ENCODE results near the gene GDNF. TPM values are rescaled to one million over a fixed set of nuclear protein-coding genes. Genes with fewer than 3 reads are reported as not detected.

The GDNF gene
- total and polyA plus RNA-seq, 2 experiments from 2014 or later, result 0.13 to 0.17 TPM

- TF ChIP-seq, protein P1, sequence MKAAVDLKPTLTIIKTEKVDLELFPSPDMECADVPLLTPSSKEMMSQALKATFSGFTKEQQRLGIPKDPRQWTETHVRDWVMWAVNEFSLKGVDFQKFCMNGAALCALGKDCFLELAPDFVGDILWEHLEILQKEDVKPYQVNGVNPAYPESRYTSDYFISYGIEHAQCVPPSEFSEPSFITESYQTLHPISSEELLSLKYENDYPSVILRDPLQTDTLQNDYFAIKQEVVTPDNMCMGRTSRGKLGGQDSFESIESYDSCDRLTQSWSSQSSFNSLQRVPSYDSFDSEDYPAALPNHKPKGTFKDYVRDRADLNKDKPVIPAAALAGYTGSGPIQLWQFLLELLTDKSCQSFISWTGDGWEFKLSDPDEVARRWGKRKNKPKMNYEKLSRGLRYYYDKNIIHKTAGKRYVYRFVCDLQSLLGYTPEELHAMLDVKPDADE (IDR thresholded peaks at IDR 0.05), result no peak
Measured at GRCh38 chr5:37831821-37832534, 7.9 kb downstream of the GDNF start (continued).

- H3K9me3 Mint-ChIP-seq, result no peaks in the 10 kb centered on the region
- TF ChIP-seq, protein P1 (IDR thresholded peaks at IDR 0.05), result no peak
- TF ChIP-seq JUNB (IDR thresholded peaks at IDR 0.05; ENCODE audit: unreplicated experiment) (no peak), EZH2phosphoT487 (IDR thresholded peaks at IDR 0.05; ENCODE audit: unreplicated experiment) (no peak), REST (IDR thresholded peaks at IDR 0.05; ENCODE audit: unreplicated experiment) (no peak), ZNF331 (CRISPR knock-in tag; IDR thresholded peaks at IDR 0.05; ENCODE audit: low read depth) (no peak), ZNF114 (CRISPR knock-in tag; IDR thresholded peaks at IDR 0.05) (no peak), POLR2AphosphoS5 (IDR thresholded peaks at IDR 0.05; ENCODE audit: low read depth) (no peak), STAT1 (IDR thresholded peaks at IDR 0.05; ENCODE audit: unreplicated experiment) (no peak), NANOG (IDR thresholded peaks at IDR 0.05; ENCODE audit: borderline replicate concordance) (no peak), CREB1 (CRISPR knock-in tag; IDR thresholded peaks at IDR 0.05; ENCODE audit: low read depth) (no peak), EZH2 (IDR thresholded peaks at IDR 0.05; ENCODE audit: low read depth, unreplicated experiment) (no peak)
- TF ChIP-seq, protein P2, sequence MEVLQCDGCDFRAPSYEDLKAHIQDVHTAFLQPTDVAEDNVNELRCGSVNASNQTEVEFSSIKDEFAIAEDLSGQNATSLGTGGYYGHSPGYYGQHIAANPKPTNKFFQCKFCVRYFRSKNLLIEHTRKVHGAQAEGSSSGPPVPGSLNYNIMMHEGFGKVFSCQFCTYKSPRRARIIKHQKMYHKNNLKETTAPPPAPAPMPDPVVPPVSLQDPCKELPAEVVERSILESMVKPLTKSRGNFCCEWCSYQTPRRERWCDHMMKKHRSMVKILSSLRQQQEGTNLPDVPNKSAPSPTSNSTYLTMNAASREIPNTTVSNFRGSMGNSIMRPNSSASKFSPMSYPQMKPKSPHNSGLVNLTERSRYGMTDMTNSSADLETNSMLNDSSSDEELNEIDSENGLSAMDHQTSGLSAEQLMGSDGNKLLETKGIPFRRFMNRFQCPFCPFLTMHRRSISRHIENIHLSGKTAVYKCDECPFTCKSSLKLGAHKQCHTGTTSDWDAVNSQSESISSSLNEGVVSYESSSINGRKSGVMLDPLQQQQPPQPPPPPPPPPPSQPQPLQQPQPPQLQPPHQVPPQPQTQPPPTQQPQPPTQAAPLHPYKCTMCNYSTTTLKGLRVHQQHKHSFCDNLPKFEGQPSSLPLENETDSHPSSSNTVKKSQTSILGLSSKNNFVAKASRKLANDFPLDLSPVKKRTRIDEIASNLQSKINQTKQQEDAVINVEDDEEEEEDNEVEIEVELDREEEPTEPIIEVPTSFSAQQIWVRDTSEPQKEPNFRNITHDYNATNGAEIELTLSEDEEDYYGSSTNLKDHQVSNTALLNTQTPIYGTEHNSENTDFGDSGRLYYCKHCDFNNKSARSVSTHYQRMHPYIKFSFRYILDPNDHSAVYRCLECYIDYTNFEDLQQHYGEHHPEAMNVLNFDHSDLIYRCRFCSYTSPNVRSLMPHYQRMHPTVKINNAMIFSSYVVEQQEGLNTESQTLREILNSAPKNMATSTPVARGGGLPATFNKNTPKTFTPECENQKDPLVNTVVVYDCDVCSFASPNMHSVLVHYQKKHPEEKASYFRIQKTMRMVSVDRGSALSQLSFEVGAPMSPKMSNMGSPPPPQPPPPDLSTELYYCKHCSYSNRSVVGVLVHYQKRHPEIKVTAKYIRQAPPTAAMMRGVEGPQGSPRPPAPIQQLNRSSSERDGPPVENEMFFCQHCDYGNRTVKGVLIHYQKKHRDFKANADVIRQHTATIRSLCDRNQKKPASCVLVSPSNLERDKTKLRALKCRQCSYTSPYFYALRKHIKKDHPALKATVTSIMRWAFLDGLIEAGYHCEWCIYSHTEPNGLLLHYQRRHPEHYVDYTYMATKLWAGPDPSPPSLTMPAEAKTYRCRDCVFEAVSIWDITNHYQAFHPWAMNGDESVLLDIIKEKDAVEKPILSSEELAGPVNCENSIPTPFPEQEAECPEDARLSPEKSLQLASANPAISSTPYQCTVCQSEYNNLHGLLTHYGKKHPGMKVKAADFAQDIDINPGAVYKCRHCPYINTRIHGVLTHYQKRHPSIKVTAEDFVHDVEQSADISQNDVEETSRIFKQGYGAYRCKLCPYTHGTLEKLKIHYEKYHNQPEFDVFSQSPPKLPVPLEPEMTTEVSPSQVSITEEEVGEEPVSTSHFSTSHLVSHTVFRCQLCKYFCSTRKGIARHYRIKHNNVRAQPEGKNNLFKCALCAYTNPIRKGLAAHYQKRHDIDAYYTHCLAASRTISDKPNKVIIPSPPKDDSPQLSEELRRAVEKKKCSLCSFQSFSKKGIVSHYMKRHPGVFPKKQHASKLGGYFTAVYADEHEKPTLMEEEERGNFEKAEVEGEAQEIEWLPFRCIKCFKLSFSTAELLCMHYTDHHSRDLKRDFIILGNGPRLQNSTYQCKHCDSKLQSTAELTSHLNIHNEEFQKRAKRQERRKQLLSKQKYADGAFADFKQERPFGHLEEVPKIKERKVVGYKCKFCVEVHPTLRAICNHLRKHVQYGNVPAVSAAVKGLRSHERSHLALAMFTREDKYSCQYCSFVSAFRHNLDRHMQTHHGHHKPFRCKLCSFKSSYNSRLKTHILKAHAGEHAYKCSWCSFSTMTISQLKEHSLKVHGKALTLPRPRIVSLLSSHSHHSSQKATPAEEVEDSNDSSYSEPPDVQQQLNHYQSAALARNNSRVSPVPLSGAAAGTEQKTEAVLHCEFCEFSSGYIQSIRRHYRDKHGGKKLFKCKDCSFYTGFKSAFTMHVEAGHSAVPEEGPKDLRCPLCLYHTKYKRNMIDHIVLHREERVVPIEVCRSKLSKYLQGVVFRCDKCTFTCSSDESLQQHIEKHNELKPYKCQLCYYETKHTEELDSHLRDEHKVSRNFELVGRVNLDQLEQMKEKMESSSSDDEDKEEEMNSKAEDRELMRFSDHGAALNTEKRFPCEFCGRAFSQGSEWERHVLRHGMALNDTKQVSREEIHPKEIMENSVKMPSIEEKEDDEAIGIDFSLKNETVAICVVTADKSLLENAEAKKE (CRISPR knock-in tag; IDR thresholded peaks at IDR 0.05), result no peak
Measured at GRCh38 chr5:37830348-37830747, 9.5 kb downstream of the GDNF start.

More at GRCh38 chr5:37830348-37830747, 9.5 kb downstream of the GDNF start:
- H3K27me3 ChIP-seq (ENCODE audit: insufficient read depth), result peaks cover 43% of the 10 kb centered on the region
- ATAC-seq (no peak), DNase-seq (ENCODE audit: low spot score) (no peak)
- H3K79me2 ChIP-seq (replicated peaks; ENCODE audit: insufficient read depth), result no peaks in the 10 kb centered on the region
- H3F3A ChIP-seq (replicated peaks; ENCODE audit: low read depth), result no peaks in the 10 kb centered on the region
- 0 out of 2 replicates have a peak, but pooled peaks cover 7% of the 10 kb centered on the region for H4K20me1 ChIP-seq (replicated peaks; ENCODE audit: insufficient read depth)
- H2AFZ ChIP-seq, result no peak overlapping the region
- no peak overlapping the region for H3K27ac ChIP-seq (ENCODE audit: low read depth)
- Mint-ChIP-seq H3K27ac (no peak overlapping the region), H3K27me3 (ENCODE audit: insufficient read depth, low read depth, poor library complexity) (peaks cover 23% of the 10 kb centered on the region), H3K36me3 (ENCODE audit: low read depth) (no peaks in the 10 kb centered on the region; the same call in 2 of the 3 replicates), H3K4me1 (peaks cover 22% of the 10 kb centered on the region), H3K4me3 (no peak overlapping the region)
- H3K4me2 ChIP-seq, result no peak overlapping the region
- no peaks in the 10 kb centered on the region; the same call in 1 of the 2 replicates for H3K36me3 ChIP-seq (ENCODE audit: insufficient read depth)
- H3K4me1 ChIP-seq (ENCODE audit: insufficient read depth), result peaks cover 23% of the 10 kb centered on the region
- H3K4me3 ChIP-seq, result no peak overlapping the region
- H3K9me2 ChIP-seq (ENCODE audit: insufficient read depth), result no peaks in the 10 kb centered on the region
